Osteoblast (primary cell): ENCODE results near the gene KLHL29. TPM values are rescaled to one million over a fixed set of nuclear protein-coding genes. Genes with fewer than 3 reads are reported as not detected.

ENCODE experiments used
- DNase-seq: peaks from one replicate; pipeline ENCODE4 v3.0.0; 2011; ENCODE audit warnings: low spot score, mixed read lengths; ENCODE audit not compliant: insufficient read length; ENCODE audit errors: missing footprints
- H2AFZ ChIP-seq: 2 replicates; pipeline ENCODE4 v1.6.0; 2011; ENCODE audit warnings: mild to moderate bottlenecking, low read length
- H3K27ac ChIP-seq: 2 replicates; pipeline ENCODE4 v1.5.1; 2011; ENCODE audit warnings: mild to moderate bottlenecking, low read depth, low read length, moderate library complexity
- H3K27me3 ChIP-seq: 2 replicates; pipeline ENCODE4 v1.6.0; 2012; ENCODE audit warnings: mild to moderate bottlenecking, control low read depth, inconsistent platforms, low read length, moderate library complexity; ENCODE audit not compliant: insufficient read depth
- H3K36me3 ChIP-seq: 2 replicates; pipeline ENCODE4 v1.5.1; 2011; ENCODE audit warnings: mild to moderate bottlenecking, low read length, control low read depth, moderate library complexity; ENCODE audit not compliant: insufficient read depth
- H3K4me1 ChIP-seq: 2 replicates; pipeline ENCODE4 v1.5.1; 2011; ENCODE audit warnings: mild to moderate bottlenecking, low read length, control low read depth, moderate library complexity; ENCODE audit not compliant: insufficient read depth
- H3K4me2 ChIP-seq: 2 replicates; pipeline ENCODE4 v1.6.0; 2011; ENCODE audit warnings: mild to moderate bottlenecking, low read length; ENCODE audit not compliant: insufficient read depth
- H3K4me3 ChIP-seq: fragments of 200-600 bp; sonication (generic); 3 replicates; pipeline ENCODE4 v1.5.1; 2012; ENCODE audit warnings: mild to moderate bottlenecking, low read length, inconsistent platforms; ENCODE audit not compliant: insufficient read depth
- H3K79me2 ChIP-seq: 2 replicates; pipeline ENCODE4 v1.6.0; 2012; ENCODE audit warnings: mild to moderate bottlenecking, low read length, control low read depth, inconsistent platforms; ENCODE audit not compliant: insufficient read depth
- H3K9me3 ChIP-seq: 2 replicates; pipeline ENCODE4 v1.5.1; 2011; ENCODE audit warnings: low read depth, low read length, control low read depth
- H4K20me1 ChIP-seq: 2 replicates; pipeline ENCODE4 v1.6.0; 2012; ENCODE audit warnings: mild to moderate bottlenecking, low read length, control low read depth; ENCODE audit not compliant: insufficient read depth
- total RNA-seq: library from RNA; depleted of rRNA; stranded (reverse); fragments of >200 nt; gene quantifications from 2 replicates; pipeline ENCODE4 v1.2.3, GENCODE V29; 2012
- TF ChIP-seq, protein P1 (sequence below): IDR thresholded peaks from 2 replicates; pipeline ENCODE4 v1.5.1; 2011; ENCODE audit warnings: mild to moderate bottlenecking, low read depth, low read length, moderate library complexity; ENCODE audit errors: extremely low read depth

Gene KLHL29
- total RNA-seq, 1 donor: 3.3 TPM

DNA sequence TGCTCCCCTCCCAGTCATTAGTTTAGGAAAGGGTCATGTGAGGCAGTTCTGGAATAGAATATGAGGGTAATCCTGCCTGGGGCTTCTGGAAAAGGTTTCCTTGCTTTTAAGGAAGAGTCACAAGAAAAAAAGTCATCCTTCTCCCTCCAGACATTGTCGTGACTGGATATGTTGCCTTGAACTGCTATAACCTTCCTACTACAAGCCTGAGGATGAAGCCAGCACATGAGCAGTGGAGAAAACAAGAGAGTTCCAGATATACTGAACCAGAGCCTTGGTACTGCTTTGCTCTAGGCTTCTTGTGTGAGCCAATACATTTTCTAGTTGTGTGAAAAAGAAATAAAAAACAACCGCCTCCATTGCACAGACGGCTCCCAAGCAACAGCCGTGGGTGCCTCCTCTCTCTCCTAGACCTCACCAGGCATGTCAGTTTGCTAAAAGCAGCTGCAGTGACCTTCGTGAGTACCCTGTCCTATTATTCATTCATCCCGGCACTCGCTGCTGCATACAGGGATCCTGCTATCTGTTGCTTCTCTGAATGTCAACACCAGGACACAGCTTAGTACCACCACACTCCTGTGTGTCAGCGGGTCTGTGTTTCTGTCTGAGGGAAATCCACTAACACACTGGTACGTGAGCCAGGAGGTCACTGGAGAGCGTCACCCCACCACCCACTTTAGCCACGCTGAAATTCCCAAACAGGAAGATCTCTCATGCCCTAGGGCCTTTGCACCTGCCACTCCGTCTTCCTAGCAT lies 186.7 kb downstream of the KLHL29 start:
- no peak overlapping the region for H2AFZ ChIP-seq
- no peak overlapping the region for H3K27ac ChIP-seq
- no peak overlapping the region for H3K4me2 ChIP-seq
- no peaks in the 10 kb centered on the region for H3K27me3 ChIP-seq
- TF ChIP-seq, protein P1, sequence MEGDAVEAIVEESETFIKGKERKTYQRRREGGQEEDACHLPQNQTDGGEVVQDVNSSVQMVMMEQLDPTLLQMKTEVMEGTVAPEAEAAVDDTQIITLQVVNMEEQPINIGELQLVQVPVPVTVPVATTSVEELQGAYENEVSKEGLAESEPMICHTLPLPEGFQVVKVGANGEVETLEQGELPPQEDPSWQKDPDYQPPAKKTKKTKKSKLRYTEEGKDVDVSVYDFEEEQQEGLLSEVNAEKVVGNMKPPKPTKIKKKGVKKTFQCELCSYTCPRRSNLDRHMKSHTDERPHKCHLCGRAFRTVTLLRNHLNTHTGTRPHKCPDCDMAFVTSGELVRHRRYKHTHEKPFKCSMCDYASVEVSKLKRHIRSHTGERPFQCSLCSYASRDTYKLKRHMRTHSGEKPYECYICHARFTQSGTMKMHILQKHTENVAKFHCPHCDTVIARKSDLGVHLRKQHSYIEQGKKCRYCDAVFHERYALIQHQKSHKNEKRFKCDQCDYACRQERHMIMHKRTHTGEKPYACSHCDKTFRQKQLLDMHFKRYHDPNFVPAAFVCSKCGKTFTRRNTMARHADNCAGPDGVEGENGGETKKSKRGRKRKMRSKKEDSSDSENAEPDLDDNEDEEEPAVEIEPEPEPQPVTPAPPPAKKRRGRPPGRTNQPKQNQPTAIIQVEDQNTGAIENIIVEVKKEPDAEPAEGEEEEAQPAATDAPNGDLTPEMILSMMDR: no peak
- no peaks in the 10 kb centered on the region for H3K36me3 ChIP-seq
- no peaks in the 10 kb centered on the region for H3K4me1 ChIP-seq
- H3K79me2 ChIP-seq: no peaks in the 10 kb centered on the region
- H3K9me3 ChIP-seq: no peaks in the 10 kb centered on the region
- no peak overlapping the region for H3K4me3 ChIP-seq
- peak; percentile 48 for DNase-seq
- peaks cover 3% of the 10 kb centered on the region for H4K20me1 ChIP-seq

DNA sequence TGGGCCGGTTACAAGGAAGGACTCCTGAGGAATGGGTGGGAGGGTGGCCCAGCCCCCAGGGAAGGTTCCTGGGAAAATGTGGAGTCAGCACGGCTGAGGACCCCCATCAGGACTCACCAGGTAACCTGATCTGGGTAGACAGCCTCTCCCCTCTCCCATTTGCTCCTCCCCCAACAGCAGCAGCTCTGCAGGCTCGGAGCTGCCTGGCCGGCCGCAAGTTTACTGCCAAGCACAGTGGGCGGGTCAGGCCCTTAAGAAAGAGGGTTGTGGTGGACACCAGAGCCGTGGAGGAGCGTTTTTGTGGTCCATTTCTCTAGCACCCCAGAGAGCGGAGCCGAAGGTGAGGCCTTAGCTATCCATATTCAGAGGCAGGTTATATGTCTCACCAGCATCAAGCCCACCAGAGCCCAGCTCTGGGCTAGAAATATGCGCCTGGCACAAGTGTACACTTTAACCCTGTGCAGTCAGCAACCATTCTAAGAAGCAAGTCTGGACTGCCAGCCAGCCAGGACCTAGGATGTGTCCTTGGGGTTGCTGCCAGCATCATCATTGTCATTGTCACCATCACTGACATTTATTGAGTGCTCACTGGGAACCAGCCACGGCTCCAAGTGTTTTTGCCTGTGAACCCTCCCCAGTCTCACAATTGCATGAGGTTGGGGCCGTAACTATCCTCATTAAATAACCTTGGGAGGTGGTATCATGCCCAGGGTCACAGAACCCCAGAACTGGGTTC lies 190.1 kb downstream of the KLHL29 start:
- H3K4me2 ChIP-seq: no peak overlapping the region
- TF ChIP-seq, protein P1: no peak
- no peaks in the 10 kb centered on the region for H3K27me3 ChIP-seq
- no peak overlapping the region for H2AFZ ChIP-seq
- no peaks in the 10 kb centered on the region for H3K36me3 ChIP-seq
- H3K9me3 ChIP-seq: no peaks in the 10 kb centered on the region
- no peaks in the 10 kb centered on the region for H3K4me1 ChIP-seq
- no peak overlapping the region for H3K27ac ChIP-seq
- no peaks in the 10 kb centered on the region for H3K79me2 ChIP-seq
- H3K4me3 ChIP-seq: no peak overlapping the region
- peak; percentile 36 for DNase-seq
- H4K20me1 ChIP-seq: no peaks in the 10 kb centered on the region

DNA sequence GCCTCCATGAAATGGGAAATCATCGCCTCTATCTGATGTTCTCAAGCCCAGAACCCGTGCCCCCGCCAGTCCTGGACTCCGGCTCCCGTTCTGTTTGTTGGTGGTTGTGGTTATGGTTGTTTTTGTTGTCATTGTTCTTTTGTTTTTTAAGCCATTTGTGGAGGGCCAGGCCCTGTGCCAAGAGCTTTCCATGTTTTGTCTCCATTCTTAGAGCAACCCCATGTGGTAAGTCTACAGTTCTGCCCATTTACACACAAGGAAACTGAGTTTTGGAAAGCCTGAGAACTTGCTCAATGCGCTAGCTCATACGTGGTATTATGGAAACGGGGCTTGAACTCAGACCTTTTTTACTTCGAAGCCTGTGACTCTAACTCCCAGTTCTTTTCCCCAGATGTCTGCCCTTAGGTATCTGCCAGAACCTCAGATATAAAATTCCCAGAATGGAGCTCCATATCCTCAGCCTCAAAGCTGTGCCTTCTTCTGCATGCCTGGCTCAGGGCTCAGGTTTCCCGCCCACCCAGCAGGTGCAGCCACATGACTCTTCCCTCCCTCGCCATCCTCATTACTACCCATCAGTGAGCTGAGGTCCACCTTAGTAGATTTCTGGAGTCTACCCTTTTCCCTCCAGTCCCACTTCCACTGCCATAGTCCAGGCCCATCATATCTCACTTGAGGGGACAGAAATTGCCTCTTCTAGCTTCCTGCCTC lies 194.1 kb downstream of the KLHL29 start:
- TF ChIP-seq, protein P1: no peak
- DNase-seq: peak; percentile 34
- H3K79me2 ChIP-seq: no peaks in the 10 kb centered on the region
- no peaks in the 10 kb centered on the region for H3K4me1 ChIP-seq
- H3K4me2 ChIP-seq: no peak overlapping the region
- H3K27me3 ChIP-seq: no peaks in the 10 kb centered on the region
- H3K4me3 ChIP-seq: no peak overlapping the region
- no peak overlapping the region for H3K27ac ChIP-seq
- H3K9me3 ChIP-seq: no peaks in the 10 kb centered on the region
- H2AFZ ChIP-seq: no peak overlapping the region
- no peaks in the 10 kb centered on the region for H3K36me3 ChIP-seq
- no peaks in the 10 kb centered on the region for H4K20me1 ChIP-seq

DNA sequence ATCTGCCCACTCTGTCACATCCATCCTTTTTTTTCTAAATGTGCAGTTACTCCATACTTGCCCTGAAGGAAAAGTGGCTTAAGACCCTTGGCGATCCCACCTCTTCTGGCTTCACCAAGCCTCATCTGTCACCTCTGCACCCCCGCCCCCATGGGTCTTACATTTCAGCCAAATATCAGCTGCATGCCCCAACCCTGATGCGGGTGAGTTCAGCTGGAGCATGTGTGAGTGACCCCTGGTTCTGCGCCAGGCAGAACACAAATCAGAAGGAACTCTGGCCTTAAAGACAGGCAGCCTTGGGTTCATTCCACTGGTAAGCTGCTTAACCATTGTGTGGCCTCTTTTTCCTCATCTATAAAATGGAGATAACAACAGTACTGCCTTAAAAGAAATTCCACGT lies 194.7 kb downstream of the KLHL29 start:
- no peaks in the 10 kb centered on the region for H3K27me3 ChIP-seq
- H3K36me3 ChIP-seq: no peaks in the 10 kb centered on the region
- no peak for DNase-seq
- no peak overlapping the region for H3K4me3 ChIP-seq
- H3K79me2 ChIP-seq: no peaks in the 10 kb centered on the region
- no peak overlapping the region for H3K27ac ChIP-seq
- no peak overlapping the region for H2AFZ ChIP-seq
- no peaks in the 10 kb centered on the region for H3K4me1 ChIP-seq
- H3K4me2 ChIP-seq: no peak overlapping the region
- TF ChIP-seq, protein P1: no peak
- H3K9me3 ChIP-seq: no peaks in the 10 kb centered on the region
- H4K20me1 ChIP-seq: no peaks in the 10 kb centered on the region
